ENCODE results near the gene DHRSX. TPM values are rescaled to one million over a fixed set of nuclear protein-coding genes. Genes with fewer than 3 reads are reported as not detected.

Gene DHRSX
- total RNA-seq, 1 donor from 2014 or later: 31.8 TPM

DNA sequence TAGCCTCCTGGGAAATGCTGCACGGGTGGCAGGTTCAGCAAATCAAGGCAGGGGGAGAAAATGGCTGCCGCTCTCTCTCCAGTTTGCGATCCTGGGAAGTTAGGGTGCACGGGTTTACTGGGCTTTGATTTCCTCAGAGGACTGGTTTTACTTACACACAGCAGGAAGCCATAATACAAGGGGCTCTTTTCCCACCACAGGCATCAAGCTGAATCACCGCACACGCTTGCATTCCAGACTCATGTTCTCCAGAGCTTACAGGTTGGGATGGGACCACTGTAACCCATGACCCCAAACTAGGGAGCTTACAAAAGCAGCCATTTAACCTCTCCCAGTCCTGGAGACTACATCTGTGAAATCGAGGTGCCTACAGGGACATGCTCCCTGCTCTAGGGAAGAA, 159.8 kb downstream of the DHRSX start:
- H3K27ac ChIP-seq: no peak overlapping the region
- no peaks in the 10 kb centered on the region for H3K4me1 ChIP-seq
- no peaks in the 10 kb centered on the region for H3F3A ChIP-seq (ENCODE audit: low read depth)
- no peaks in the 10 kb centered on the region for H3K27me3 ChIP-seq
- Mint-ChIP-seq H3K4me3 (no peak overlapping the region), H3K9me3 (peaks cover 45% of the 10 kb centered on the region), H3K4me1 (peaks cover 6% of the 10 kb centered on the region), H3K27me3 (ENCODE audit: insufficient read depth, low read depth) (no peaks in the 10 kb centered on the region), H3K36me3 (peaks cover 52% of the 10 kb centered on the region), H3K27ac (no peak overlapping the region)
- H2AFZ ChIP-seq (replicated peaks): no peak overlapping the region
- H4K20me1 ChIP-seq (ENCODE audit: low read depth): no peaks in the 10 kb centered on the region
- H3K9me3 ChIP-seq (ENCODE audit: low read depth): no peaks in the 10 kb centered on the region
- no peak for DNase-seq (ENCODE audit: low spot score)
- H3K9ac ChIP-seq: no peak overlapping the region
- TF ChIP-seq EZH2 (IDR thresholded peaks at IDR 0.05) (no peak), EZH2phosphoT487 (IDR thresholded peaks at IDR 0.05) (no peak)
- TF ChIP-seq, protein P1, sequence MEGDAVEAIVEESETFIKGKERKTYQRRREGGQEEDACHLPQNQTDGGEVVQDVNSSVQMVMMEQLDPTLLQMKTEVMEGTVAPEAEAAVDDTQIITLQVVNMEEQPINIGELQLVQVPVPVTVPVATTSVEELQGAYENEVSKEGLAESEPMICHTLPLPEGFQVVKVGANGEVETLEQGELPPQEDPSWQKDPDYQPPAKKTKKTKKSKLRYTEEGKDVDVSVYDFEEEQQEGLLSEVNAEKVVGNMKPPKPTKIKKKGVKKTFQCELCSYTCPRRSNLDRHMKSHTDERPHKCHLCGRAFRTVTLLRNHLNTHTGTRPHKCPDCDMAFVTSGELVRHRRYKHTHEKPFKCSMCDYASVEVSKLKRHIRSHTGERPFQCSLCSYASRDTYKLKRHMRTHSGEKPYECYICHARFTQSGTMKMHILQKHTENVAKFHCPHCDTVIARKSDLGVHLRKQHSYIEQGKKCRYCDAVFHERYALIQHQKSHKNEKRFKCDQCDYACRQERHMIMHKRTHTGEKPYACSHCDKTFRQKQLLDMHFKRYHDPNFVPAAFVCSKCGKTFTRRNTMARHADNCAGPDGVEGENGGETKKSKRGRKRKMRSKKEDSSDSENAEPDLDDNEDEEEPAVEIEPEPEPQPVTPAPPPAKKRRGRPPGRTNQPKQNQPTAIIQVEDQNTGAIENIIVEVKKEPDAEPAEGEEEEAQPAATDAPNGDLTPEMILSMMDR (IDR thresholded peaks at IDR 0.05): no peak
- no peak overlapping the region for H3K4me3 ChIP-seq
- H3K36me3 ChIP-seq: no peaks in the 10 kb centered on the region
- H3K79me2 ChIP-seq (ENCODE audit: low read depth): no peaks in the 10 kb centered on the region
- H3K4me2 ChIP-seq: no peak overlapping the region

DNA sequence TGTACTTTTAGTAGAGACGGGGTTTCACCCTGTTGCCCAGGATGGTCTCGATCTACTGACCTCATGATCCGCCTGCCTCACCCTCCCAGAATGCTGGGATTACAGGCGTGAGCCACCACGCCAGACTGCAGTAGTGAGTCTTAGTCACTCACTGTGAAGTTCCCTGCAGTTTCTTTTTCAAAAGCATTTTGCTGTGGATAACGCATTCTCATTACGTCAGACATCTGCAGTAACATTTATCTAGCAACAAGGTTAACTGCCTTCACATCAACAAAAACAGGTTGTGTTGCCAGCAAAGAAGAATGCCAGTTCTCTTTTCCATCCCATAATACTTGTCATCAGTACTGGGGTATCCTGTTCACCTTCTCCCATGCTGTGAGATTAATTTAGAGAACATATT, 164.6 kb downstream of the DHRSX start:
- Histone ChIP-seq H3K4me1 (no peaks in the 10 kb centered on the region), H3K9ac (no peak overlapping the region), H3K4me2 (no peak overlapping the region), H3K4me3 (no peak overlapping the region), H3K27me3 (no peaks in the 10 kb centered on the region), H3F3A (ENCODE audit: low read depth) (no peaks in the 10 kb centered on the region), H3K27ac (no peak overlapping the region), H3K9me3 (ENCODE audit: low read depth) (no peaks in the 10 kb centered on the region), H2AFZ (replicated peaks) (no peak overlapping the region), H3K79me2 (ENCODE audit: low read depth) (no peaks in the 10 kb centered on the region), H3K36me3 (no peaks in the 10 kb centered on the region), H4K20me1 (ENCODE audit: low read depth) (no peaks in the 10 kb centered on the region)
- no peak for DNase-seq (ENCODE audit: low spot score)
- H3K27ac Mint-ChIP-seq: no peak overlapping the region
- peaks cover 2% of the 10 kb centered on the region for H3K27me3 Mint-ChIP-seq (ENCODE audit: insufficient read depth, low read depth)
- peaks cover 6% of the 10 kb centered on the region for H3K4me1 Mint-ChIP-seq
- H3K36me3 Mint-ChIP-seq: peaks cover 30% of the 10 kb centered on the region
- TF ChIP-seq, protein P1 (IDR thresholded peaks at IDR 0.05): no peak
- TF ChIP-seq EZH2phosphoT487 (IDR thresholded peaks at IDR 0.05) (no peak), EZH2 (IDR thresholded peaks at IDR 0.05) (no peak)
- H3K4me3 Mint-ChIP-seq: no peak overlapping the region
- H3K9me3 Mint-ChIP-seq: peaks cover 35% of the 10 kb centered on the region

DNA sequence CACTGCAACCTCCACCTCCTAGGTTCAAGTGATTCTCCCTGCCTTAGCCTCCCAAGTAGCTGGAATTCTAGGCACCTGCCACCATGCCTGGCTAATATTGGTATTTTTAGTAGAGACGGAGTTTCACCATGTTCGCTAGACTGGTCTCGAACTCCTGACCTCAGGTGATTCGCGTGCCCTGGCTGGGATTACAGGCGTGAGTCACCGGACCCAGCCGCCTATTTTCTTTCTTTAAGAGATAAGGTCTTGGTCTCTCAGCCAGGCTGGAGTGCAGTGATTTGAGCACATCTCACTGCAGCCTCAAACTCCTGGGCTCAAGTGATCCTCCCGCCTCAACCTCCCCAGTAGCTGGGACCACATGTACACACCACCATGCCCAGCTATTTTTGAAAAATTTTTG, 166.5 kb downstream of the DHRSX start:
- peaks cover 23% of the 10 kb centered on the region for H3K9me3 Mint-ChIP-seq
- peaks cover 10% of the 10 kb centered on the region for H3K4me1 Mint-ChIP-seq

More for the DNA sequence above, 166.5 kb downstream of the DHRSX start:
- no peak overlapping the region for H3K4me2 ChIP-seq
- no peak overlapping the region for H3K4me3 ChIP-seq
- Mint-ChIP-seq H3K27ac (no peak overlapping the region), H3K27me3 (ENCODE audit: insufficient read depth, low read depth) (peaks cover 2% of the 10 kb centered on the region), H3K4me3 (no peak overlapping the region), H3K36me3 (peaks cover 20% of the 10 kb centered on the region)
- H4K20me1 ChIP-seq (ENCODE audit: low read depth): no peaks in the 10 kb centered on the region
- no peak overlapping the region for H3K27ac ChIP-seq
- no peaks in the 10 kb centered on the region for H3F3A ChIP-seq (ENCODE audit: low read depth)
- H3K27me3 ChIP-seq: no peaks in the 10 kb centered on the region
- TF ChIP-seq EZH2phosphoT487 (IDR thresholded peaks at IDR 0.05): no peak
- TF ChIP-seq, protein P1 (IDR thresholded peaks at IDR 0.05): no peak
- TF ChIP-seq EZH2 (IDR thresholded peaks at IDR 0.05): no peak
- H3K36me3 ChIP-seq: no peaks in the 10 kb centered on the region
- no peaks in the 10 kb centered on the region for H3K9me3 ChIP-seq (ENCODE audit: low read depth)
- H3K9ac ChIP-seq: no peak overlapping the region
- no peak for DNase-seq (ENCODE audit: low spot score)
- no peaks in the 10 kb centered on the region for H3K4me1 ChIP-seq
- H2AFZ ChIP-seq (replicated peaks): no peak overlapping the region
- H3K79me2 ChIP-seq (ENCODE audit: low read depth): no peaks in the 10 kb centered on the region

Data from neural progenitor cell (in vitro differentiated cells).